Heart right ventricle (tissue), 16 donors: ENCODE measurements around the gene ZNF384. TPM values are rescaled to one million over a fixed set of nuclear protein-coding genes. Genes with fewer than 3 reads are reported as not detected.

Source experiments
- ATAC-seq, 8 donors: fragments of 200-7000 bp; cut with Tn5 transposase; one replicate each; pipeline ENCODE4 v1.9.1; 2020; ENCODE audit warnings: mild to moderate bottlenecking in 8 of 8, moderate library complexity in 8 of 8, moderate number of reproducible peaks in 1 of 8
- DNase-seq, 2 donors: peaks; one replicate each; pipeline ENCODE4 v3.0.0-alpha.2; 2020
- H3K27ac ChIP-seq, 10 donors: fragments of 200-600 bp; sonication (generic) in 2 of 10; one replicate each; pipeline versions ENCODE4 v1.5.0 to v1.8.0; 2020 to 2022; ENCODE audit warnings: mild to moderate bottlenecking in 3 of 10
- H3K27me3 ChIP-seq, 7 donors: fragments of 200-600 bp; one replicate each; pipeline ENCODE4 v1.8.0; 2021 to 2022; ENCODE audit warnings: mild to moderate bottlenecking in 2 of 7
- H3K36me3 ChIP-seq, 9 donors: fragments of 200-600 bp; sonication (generic) in 1 of 9; one replicate each; pipeline versions ENCODE4 v1.5.0 to v1.8.0; 2020 to 2022; ENCODE audit warnings: mild to moderate bottlenecking in 2 of 9
- H3K4me1 ChIP-seq, 9 donors: fragments of 200-600 bp; sonication (generic) in 1 of 9; one replicate each; pipeline versions ENCODE4 v1.5.0 to v1.8.0; 2020 to 2022; ENCODE audit warnings: mild to moderate bottlenecking in 4 of 9
- H3K4me3 ChIP-seq, 10 donors: fragments of 200-600 bp; sonication (generic) in 2 of 10; one replicate each; pipeline versions ENCODE4 v1.5.0 to v1.8.0; 2020 to 2022; ENCODE audit warnings: mild to moderate bottlenecking in 7 of 10, moderate library complexity in 2 of 10
- H3K9me3 ChIP-seq, 11 donors: fragments of 200-600 bp in 10 of 11; sonication (generic) in 2 of 11; one replicate each; pipeline versions ENCODE4 v1.5.0 to v1.8.0; 2013 to 2022; ENCODE audit warnings: mild to moderate bottlenecking in 2 of 11, control low read depth in 1 of 11, moderate library complexity in 1 of 11
- CTCF ChIP-seq, 9 donors: fragments of 200-600 bp; sonication (generic) in 2 of 9; IDR thresholded peaks; one replicate each; pipeline versions ENCODE4 v1.5.0 to v1.8.0; 2021 to 2022; ENCODE audit warnings: antibody characterized with exemption in 9 of 9, mild to moderate bottlenecking in 5 of 9, moderate library complexity in 1 of 9
- WGBS, 2 donors: extraction: QIAGEN DNeasy Blood & Tissue Kit; methylation state at CpG; one replicate each; pipeline ENCODE4 v1.1.7; 2013; ENCODE audit warnings: inconsistent platforms in 1 of 2; 5-methylcytosine and 5-hydroxymethylcytosine counted together
- intact Hi-C, 10 donors: fragments of 100-400 bp; cut with DNase I; formaldehyde crosslinking; loops; one replicate each; pipeline versions ENCODE4 v1.11.1 to v1.14.2; 2022
- polyA plus RNA-seq, 2 donors: library from polyadenylated mRNA; stranded (reverse); fragments of 200-250 nt; gene quantifications; one replicate each; pipeline ENCODE4 v1.2.3, GENCODE V29; 2013
- total RNA-seq, 10 donors: library from RNA; stranded (reverse); fragmentation: NEBNext Ultra II Directional in 3 of 10; extraction: Animal tissue kit (Norgen Biotek cat#: 25700) in 3 of 10; gene quantifications; one replicate each; pipeline versions ENCODE4 v1.2.1 to v1.2.4, GENCODE V29; 2021 to 2023
- donor health status: Arrhythmogenic right ventricular cardiomyopathy.
- donor health status: ischemic (EF 13 %, LVEDD 7.1; RV severe dilation, severe dysfunction).
- donor health status: healthy with polysubstance abuse.
- donor health status: DM: no; HTN: yes; CAD: no.
- donor health status: DM: no; HTN: no; CAD: no.
- donor health status: ischemic (EF 25% LVEDD 6.9; RV normal size, moderate dysfunction).
- donor health status: ischemic (EF 25% LVEDD 5.7; RV mildly dilated, moderate dysfunction).
- donor health status: healthy.
- donor health status: DM: yes; HTN: yes; CAD: no.
- donor health status: Ischemic cardiomyopathy.
- donor health status: ischemic (EF 35%, LVEDD 5.7; RV mildly dilated, moderate dysfunction).
- donor health status: nonischemic (EF 11% LVEDD 7.7; RV severe dilation, severe dysfunction).
- donor health status: DM: yes; HTN: yes; CAD: no.
- donor health status: PGD.
- donor health status: ischemic (EF 29% LVEDD 5.4; RV normal size, mild dysfunction).
- donor health status: nonischemic (EF 23%, LVEDD 6.1; RV moderate dilation, normal function).

The ZNF384 gene
- total and polyA plus RNA-seq, 12 donors: 17.6 to 36.0 (median 28.7) TPM

GRCh38 chr12:6734506-6735387 lies 45.6 kb upstream of the ZNF384 start:
- Histone ChIP-seq H3K27me3 (no peaks in the 10 kb centered on the region), H3K27ac (peak overlapping the region in 3 of 10 donors; percentile 10 to 56 (median 22)), H3K4me1 (peaks cover 0 to 12% (median 7%) of the 10 kb centered on the region in 9 donors), H3K36me3 (peaks cover 0 to 50% (median 20%) of the 10 kb centered on the region in 9 donors), H3K4me3 (no peak overlapping the region), H3K9me3 (no peaks in the 10 kb centered on the region)
- WGBS, 2 donors: 60 to 66% methylated on average over 10 of the region's 10 CpGs
- DNase-seq (no peak), ATAC-seq (peak in 3 of 8 donors; percentile 8 to 39 (median 16))
- TF ChIP-seq CTCF (IDR thresholded peaks at IDR 0.05): no peak
- intact Hi-C loops: loop anchor here (1.0 to 5.0 kb wide), 6 partner anchors 43 to 93 kb away; partner anchors contain the start of gene P3H3 (in 5 of the 10)

DNA sequence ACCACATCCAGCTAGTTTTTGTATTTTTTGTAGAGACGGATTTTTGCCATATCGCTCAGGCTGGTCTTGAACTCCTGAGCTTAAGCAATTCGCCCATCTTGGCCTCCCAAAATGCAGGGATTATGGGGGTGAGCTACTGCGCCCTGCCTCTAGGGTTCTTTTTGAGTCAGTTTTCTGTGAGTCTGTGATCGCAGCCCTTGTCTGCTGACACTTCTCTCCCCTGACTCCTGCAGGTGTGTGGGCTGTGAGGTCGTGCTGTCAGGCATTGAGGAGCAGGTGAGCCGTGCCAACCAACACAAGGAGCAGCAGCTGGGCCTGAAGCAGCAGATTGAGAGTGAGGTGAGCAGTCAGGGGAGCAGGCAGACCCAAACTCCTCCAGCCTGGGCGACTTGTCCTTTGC lies 41.0 kb upstream of the ZNF384 start:
- Histone ChIP-seq H3K36me3 (peaks cover 0 to 91% (median 40%) of the 10 kb centered on the region in 9 donors), H3K27ac (no peak overlapping the region), H3K4me3 (no peak overlapping the region), H3K9me3 (no peaks in the 10 kb centered on the region), H3K4me1 (peaks cover 0 to 11% (median 5%) of the 10 kb centered on the region in 9 donors), H3K27me3 (no peaks in the 10 kb centered on the region)
- no peak for TF ChIP-seq CTCF (IDR thresholded peaks at IDR 0.05)
- DNase-seq (no peak), ATAC-seq (no peak)
- intact Hi-C loops: no loop called here
- 95 to 97% methylated on average over 8 of the region's 8 CpGs for WGBS, 2 donors

GRCh38 chr12:6729186-6729585 lies 40.0 kb upstream of the ZNF384 start:
- no peak for ATAC-seq
- no peak overlapping the region for H3K4me3 ChIP-seq
- no peak overlapping the region for H3K27ac ChIP-seq
- H3K27me3 ChIP-seq: no peaks in the 10 kb centered on the region
- no peaks in the 10 kb centered on the region for H3K9me3 ChIP-seq
- intact Hi-C loops: no loop called here
- H3K36me3 ChIP-seq: peaks cover 0 to 81% (median 40%) of the 10 kb centered on the region in 9 donors
- WGBS, 2 donors: 93 to 96% methylated on average over 18 of the region's 18 CpGs
- TF ChIP-seq CTCF (IDR thresholded peaks at IDR 0.05): no peak
- DNase-seq: no peak
- peaks cover 0 to 18% (median 13%) of the 10 kb centered on the region in 9 donors for H3K4me1 ChIP-seq

GRCh38 chr12:6725350-6725749 lies 36.2 kb upstream of the ZNF384 start:
- no peak for TF ChIP-seq CTCF (IDR thresholded peaks at IDR 0.05)
- no peak overlapping the region for H3K4me3 ChIP-seq
- ATAC-seq: no peak
- H3K4me1 ChIP-seq: peaks cover 0 to 20% (median 14%) of the 10 kb centered on the region in 9 donors
- no peak for DNase-seq
- H3K27ac ChIP-seq: no peak overlapping the region
- intact Hi-C loops: loop anchor here in 1 of 10 donors (2.0 kb wide), 1 partner anchor 27 kb away; the partner anchor contains the start of gene MLF2
- H3K36me3 ChIP-seq: peaks cover 0 to 51% (median 26%) of the 10 kb centered on the region in 9 donors
- H3K9me3 ChIP-seq: no peaks in the 10 kb centered on the region
- H3K27me3 ChIP-seq: no peaks in the 10 kb centered on the region
- 91 to 94% methylated on average over 7 of the region's 7 CpGs for WGBS, 2 donors
